Measurements from ENCODE around the gene EIF2B2. TPM values are rescaled to one million over a fixed set of nuclear protein-coding genes. Genes with fewer than 3 reads are reported as not detected.

EIF2B2 gene
- total and polyA plus RNA-seq, 2 of the 13 experiments (the other 11 are each of a cell fraction or from before 2014, with no cell fraction given) = 54.4 to 78.6 TPM

GRCh38 chr14:74963178-74963704, 39.5 kb upstream of the EIF2B2 start:
- in situ Hi-C loops (cut with HindIII; ENCODE audit: extremely low pct_ligation_motif_present, low pct_unique_long_range_greater_than_20kb) (no loop called here), intact Hi-C loops (cut with micrococcal nuclease; ENCODE audit: unreplicated experiment) (no loop called here)
- H3K27ac ChIP-seq (ENCODE audit: extremely low read length, insufficient read depth, low read length) = no peak overlapping the region
- ATAC-seq = peak; percentile 49
- no peaks in the 10 kb centered on the region for H4K20me1 ChIP-seq (ENCODE audit: insufficient read depth, low read length)
- H3K36me3 ChIP-seq (replicated peaks in 1 of 2; ENCODE audit: control insufficient read depth in 1 of 2, insufficient read depth in 2 of 2, low read length in 2 of 2) = no peaks in the 10 kb centered on the region
- no peak for TF ChIP-seq ZNF788 (CRISPR knock-in tag; IDR thresholded peaks at IDR 0.05; ENCODE audit: borderline replicate concordance)
- no peak for TF ChIP-seq MAX (IDR thresholded peaks at IDR 0.05)
- no peak for TF ChIP-seq ESRRA (CRISPR knock-in tag; IDR thresholded peaks at IDR 0.05; ENCODE audit: low read depth)
- no peak for TF ChIP-seq KLF12 (CRISPR knock-in tag; IDR thresholded peaks at IDR 0.05; ENCODE audit: borderline replicate concordance)
- TF ChIP-seq ZNF121 (CRISPR knock-in tag; IDR thresholded peaks at IDR 0.05) = no peak
- peaks cover 3 to 32% of the 10 kb centered on the region in 2 experiments; a peak in 3 of 5 replicates for H3K27me3 ChIP-seq (ENCODE audit: control insufficient read depth in 1 of 2, insufficient read depth in 2 of 2, low read length in 2 of 2)
- H3K9ac ChIP-seq (ENCODE audit: insufficient read depth, low read depth, low read length) = peak overlapping the region; percentile 7; the same call in 1 of the 2 replicates
- H3K4me1 ChIP-seq (ENCODE audit: insufficient read depth, low read length) = peaks cover 24% of the 10 kb centered on the region; the same call in 1 of the 2 replicates
- ChIA-PET CTCF (ENCODE audit: low intra/inter-chr PET ratio, low total read pairs) (interaction anchor here (1.0 kb wide), 1 partner anchor 18 kb away, joined by 3 read pairs; no protein-coding TSS in a partner anchor), POLR2A (interaction anchor here (2.3 to 2.9 kb wide), 2 partner anchors 9 to 12 kb away, joined by 11 to 12 read pairs; partner anchors contain the start of gene PGF)
- DNase-seq (ENCODE audit: low spot score) = no peak
- no peak overlapping the region; a peak in 1 of 6 replicates for H3K4me3 ChIP-seq (replicated peaks in 1 of 3; ENCODE audit: insufficient read depth in 1 of 3, low read depth in 2 of 3, low read length in 3 of 3)
- no peak overlapping the region for H2AFZ ChIP-seq (ENCODE audit: low read length)
- BruUV-seq (replicated peaks) = no TSS peak
- no peak for FAIRE-seq
- WGBS (ENCODE audit: low lambda C conversion rate) = 12% methylated on average over 12 of the region's 12 CpGs
- H3K9me3 ChIP-seq (ENCODE audit: low read length) = no peaks in the 10 kb centered on the region
- peak overlapping the region; percentile 32; the same call in 1 of the 2 replicates for H3K4me2 ChIP-seq (ENCODE audit: low read depth, low read length)
- no peaks in the 10 kb centered on the region for H3K79me2 ChIP-seq (ENCODE audit: insufficient read depth, low read length)

GRCh38 chr14:74963705-74964271, 38.9 kb upstream of the EIF2B2 start:
- WGBS (ENCODE audit: low lambda C conversion rate) = 18% methylated on average over 7 of the region's 9 CpGs
- Histone ChIP-seq H3K4me3 (replicated peaks in 1 of 3; ENCODE audit: insufficient read depth in 1 of 3, low read depth in 2 of 3, low read length in 3 of 3) (no peak overlapping the region; a peak in 1 of 6 replicates), H3K9ac (ENCODE audit: insufficient read depth, low read depth, low read length) (peak overlapping the region; percentile 7; the same call in 1 of the 2 replicates), H3K4me1 (ENCODE audit: insufficient read depth, low read length) (peaks cover 24% of the 10 kb centered on the region; the same call in 1 of the 2 replicates), H4K20me1 (ENCODE audit: insufficient read depth, low read length) (no peaks in the 10 kb centered on the region), H3K27ac (ENCODE audit: extremely low read length, insufficient read depth, low read length) (no peak overlapping the region), H3K36me3 (replicated peaks in 1 of 2; ENCODE audit: control insufficient read depth in 1 of 2, insufficient read depth in 2 of 2, low read length in 2 of 2) (no peaks in the 10 kb centered on the region), H3K27me3 (ENCODE audit: control insufficient read depth in 1 of 2, insufficient read depth in 2 of 2, low read length in 2 of 2) (peaks cover 3 to 32% of the 10 kb centered on the region in 2 experiments; a peak in 3 of 5 replicates), H3K4me2 (ENCODE audit: low read depth, low read length) (peak overlapping the region; percentile 32; the same call in 1 of the 2 replicates), H3K79me2 (ENCODE audit: insufficient read depth, low read length) (no peaks in the 10 kb centered on the region), H3K9me3 (ENCODE audit: low read length) (no peaks in the 10 kb centered on the region), H2AFZ (ENCODE audit: low read length) (no peak overlapping the region)
- ChIA-PET CTCF (ENCODE audit: low intra/inter-chr PET ratio, low total read pairs) (interaction anchor here (1.0 kb wide), 1 partner anchor 18 kb away, joined by 3 read pairs; no protein-coding TSS in a partner anchor), POLR2A (interaction anchor here (2.3 to 2.9 kb wide), 2 partner anchors 9 to 12 kb away, joined by 11 to 12 read pairs; partner anchors contain the start of gene PGF)
- in situ Hi-C loops (cut with HindIII; ENCODE audit: extremely low pct_ligation_motif_present, low pct_unique_long_range_greater_than_20kb) (no loop called here), intact Hi-C loops (cut with micrococcal nuclease; ENCODE audit: unreplicated experiment) (no loop called here)
- BruUV-seq (replicated peaks) = no TSS peak
- ATAC-seq (peak; percentile 58), DNase-seq (ENCODE audit: low spot score) (no peak), FAIRE-seq (no peak)
- TF ChIP-seq KLF6 (CRISPR knock-in tag; IDR thresholded peaks at IDR 0.05) (no peak), ZNF713 (CRISPR knock-in tag; IDR thresholded peaks at IDR 0.05) (no peak), ZNF317 (CRISPR knock-in tag; IDR thresholded peaks at IDR 0.05) (peak; percentile 88), SIX1 (CRISPR knock-in tag; IDR thresholded peaks at IDR 0.05; ENCODE audit: borderline replicate concordance) (no peak), ZNF230 (CRISPR knock-in tag; IDR thresholded peaks at IDR 0.05) (no peak)

Data from HepG2 (cell line).